ENCODE data around the gene ALK.

The ALK gene

GRCh38 chr2:29874745-29875144 is 46.6 kb downstream of the ALK start:
- H3K4me3 ChIP-seq (ENCODE audit: low read depth, low read length), result no peak overlapping the region
- no peaks in the 10 kb centered on the region for H3K36me3 ChIP-seq (ENCODE audit: control insufficient read depth, insufficient read depth, low read length)
- H3K9me3 ChIP-seq (ENCODE audit: control insufficient read depth, insufficient read depth, low read length), result no peaks in the 10 kb centered on the region
- no peak overlapping the region for H3K27ac ChIP-seq (ENCODE audit: low read depth, low read length)
- no peaks in the 10 kb centered on the region for H3K27me3 ChIP-seq (ENCODE audit: control insufficient read depth, insufficient read depth, low read length)
- no peaks in the 10 kb centered on the region for H3K4me1 ChIP-seq (ENCODE audit: control insufficient read depth, insufficient read depth, low read length)
- no peak overlapping the region for H3K9ac ChIP-seq (ENCODE audit: low read depth, low read length)

- no peak overlapping the region for H3K27ac ChIP-seq (ENCODE audit: low read depth, low read length)
- H3K4me3 ChIP-seq (ENCODE audit: low read depth, low read length), result no peak overlapping the region
- no peaks in the 10 kb centered on the region for H3K4me1 ChIP-seq (ENCODE audit: control insufficient read depth, insufficient read depth, low read length)
- H3K9me3 ChIP-seq (ENCODE audit: control insufficient read depth, insufficient read depth, low read length), result no peaks in the 10 kb centered on the region
- H3K9ac ChIP-seq (ENCODE audit: low read depth, low read length), result no peak overlapping the region
- no peaks in the 10 kb centered on the region for H3K27me3 ChIP-seq (ENCODE audit: control insufficient read depth, insufficient read depth, low read length)
- no peaks in the 10 kb centered on the region for H3K36me3 ChIP-seq (ENCODE audit: control insufficient read depth, insufficient read depth, low read length)
Measured at GRCh38 chr2:29872870-29873269, 48.5 kb downstream of the ALK start.

GRCh38 chr2:29871541-29871940 is 49.8 kb downstream of the ALK start:
- Histone ChIP-seq H3K36me3 (ENCODE audit: control insufficient read depth, insufficient read depth, low read length) (no peaks in the 10 kb centered on the region), H3K27me3 (ENCODE audit: control insufficient read depth, insufficient read depth, low read length) (no peaks in the 10 kb centered on the region), H3K9ac (ENCODE audit: low read depth, low read length) (no peak overlapping the region), H3K9me3 (ENCODE audit: control insufficient read depth, insufficient read depth, low read length) (no peaks in the 10 kb centered on the region), H3K4me1 (ENCODE audit: control insufficient read depth, insufficient read depth, low read length) (no peaks in the 10 kb centered on the region), H3K27ac (ENCODE audit: low read depth, low read length) (no peak overlapping the region), H3K4me3 (ENCODE audit: low read depth, low read length) (no peak overlapping the region)

GRCh38 chr2:29865512-29865911 is 55.9 kb downstream of the ALK start:
- H3K36me3 ChIP-seq (ENCODE audit: control insufficient read depth, insufficient read depth, low read length), result no peaks in the 10 kb centered on the region

GRCh38 chr2:29864988-29865387 is 56.4 kb downstream of the ALK start:
- Histone ChIP-seq H3K4me3 (ENCODE audit: low read depth, low read length) (no peak overlapping the region), H3K4me1 (ENCODE audit: control insufficient read depth, insufficient read depth, low read length) (no peaks in the 10 kb centered on the region), H3K9ac (ENCODE audit: low read depth, low read length) (no peak overlapping the region), H3K27ac (ENCODE audit: low read depth, low read length) (no peak overlapping the region), H3K36me3 (ENCODE audit: control insufficient read depth, insufficient read depth, low read length) (no peaks in the 10 kb centered on the region), H3K9me3 (ENCODE audit: control insufficient read depth, insufficient read depth, low read length) (no peaks in the 10 kb centered on the region), H3K27me3 (ENCODE audit: control insufficient read depth, insufficient read depth, low read length) (no peaks in the 10 kb centered on the region)

More at GRCh38 chr2:29865512-29865911, 55.9 kb downstream of the ALK start:
- no peaks in the 10 kb centered on the region for H3K27me3 ChIP-seq (ENCODE audit: control insufficient read depth, insufficient read depth, low read length)
- no peaks in the 10 kb centered on the region for H3K4me1 ChIP-seq (ENCODE audit: control insufficient read depth, insufficient read depth, low read length)
- no peak overlapping the region for H3K4me3 ChIP-seq (ENCODE audit: low read depth, low read length)
- H3K9me3 ChIP-seq (ENCODE audit: control insufficient read depth, insufficient read depth, low read length), result no peaks in the 10 kb centered on the region
- no peak overlapping the region for H3K27ac ChIP-seq (ENCODE audit: low read depth, low read length)
- H3K9ac ChIP-seq (ENCODE audit: low read depth, low read length), result no peak overlapping the region

- Histone ChIP-seq H3K27ac (ENCODE audit: low read depth, low read length) (no peak overlapping the region), H3K9ac (ENCODE audit: low read depth, low read length) (no peak overlapping the region), H3K4me3 (ENCODE audit: low read depth, low read length) (no peak overlapping the region), H3K9me3 (ENCODE audit: control insufficient read depth, insufficient read depth, low read length) (no peaks in the 10 kb centered on the region), H3K27me3 (ENCODE audit: control insufficient read depth, insufficient read depth, low read length) (no peaks in the 10 kb centered on the region), H3K4me1 (ENCODE audit: control insufficient read depth, insufficient read depth, low read length) (no peaks in the 10 kb centered on the region), H3K36me3 (ENCODE audit: control insufficient read depth, insufficient read depth, low read length) (no peaks in the 10 kb centered on the region)
Measured at GRCh38 chr2:29855924-29856639, 65.3 kb downstream of the ALK start.

GRCh38 chr2:29850794-29851193 is 70.6 kb downstream of the ALK start:
- H3K9ac ChIP-seq (ENCODE audit: low read depth, low read length), result no peak overlapping the region
- no peak overlapping the region for H3K27ac ChIP-seq (ENCODE audit: low read depth, low read length)
- no peaks in the 10 kb centered on the region for H3K9me3 ChIP-seq (ENCODE audit: control insufficient read depth, insufficient read depth, low read length)
- no peak overlapping the region for H3K4me3 ChIP-seq (ENCODE audit: low read depth, low read length)
- H3K27me3 ChIP-seq (ENCODE audit: control insufficient read depth, insufficient read depth, low read length), result no peaks in the 10 kb centered on the region
- no peaks in the 10 kb centered on the region for H3K4me1 ChIP-seq (ENCODE audit: control insufficient read depth, insufficient read depth, low read length)
- no peaks in the 10 kb centered on the region for H3K36me3 ChIP-seq (ENCODE audit: control insufficient read depth, insufficient read depth, low read length)

- Histone ChIP-seq H3K36me3 (ENCODE audit: control insufficient read depth, insufficient read depth, low read length) (no peaks in the 10 kb centered on the region), H3K4me3 (ENCODE audit: low read depth, low read length) (no peak overlapping the region), H3K9ac (ENCODE audit: low read depth, low read length) (no peak overlapping the region), H3K27me3 (ENCODE audit: control insufficient read depth, insufficient read depth, low read length) (no peaks in the 10 kb centered on the region), H3K9me3 (ENCODE audit: control insufficient read depth, insufficient read depth, low read length) (no peaks in the 10 kb centered on the region), H3K4me1 (ENCODE audit: control insufficient read depth, insufficient read depth, low read length) (no peaks in the 10 kb centered on the region), H3K27ac (ENCODE audit: low read depth, low read length) (no peak overlapping the region)
Measured at GRCh38 chr2:29848566-29849310, 72.6 kb downstream of the ALK start.

GRCh38 chr2:29847886-29848285 is 73.5 kb downstream of the ALK start:
- no peak overlapping the region for H3K27ac ChIP-seq (ENCODE audit: low read depth, low read length)
- H3K9ac ChIP-seq (ENCODE audit: low read depth, low read length), result no peak overlapping the region
- H3K27me3 ChIP-seq (ENCODE audit: control insufficient read depth, insufficient read depth, low read length), result no peaks in the 10 kb centered on the region
- H3K4me3 ChIP-seq (ENCODE audit: low read depth, low read length), result no peak overlapping the region
- H3K36me3 ChIP-seq (ENCODE audit: control insufficient read depth, insufficient read depth, low read length), result no peaks in the 10 kb centered on the region
- no peaks in the 10 kb centered on the region for H3K4me1 ChIP-seq (ENCODE audit: control insufficient read depth, insufficient read depth, low read length)
- H3K9me3 ChIP-seq (ENCODE audit: control insufficient read depth, insufficient read depth, low read length), result no peaks in the 10 kb centered on the region

- no peaks in the 10 kb centered on the region for H3K9me3 ChIP-seq (ENCODE audit: control insufficient read depth, insufficient read depth, low read length)
- no peaks in the 10 kb centered on the region; the same call in 1 of the 2 replicates for H3K27me3 ChIP-seq (ENCODE audit: control insufficient read depth, insufficient read depth, low read length)
- no peak overlapping the region for H3K27ac ChIP-seq (ENCODE audit: low read depth, low read length)
- no peaks in the 10 kb centered on the region for H3K4me1 ChIP-seq (ENCODE audit: control insufficient read depth, insufficient read depth, low read length)
- H3K9ac ChIP-seq (ENCODE audit: low read depth, low read length), result no peak overlapping the region
- H3K36me3 ChIP-seq (ENCODE audit: control insufficient read depth, insufficient read depth, low read length), result no peaks in the 10 kb centered on the region
- H3K4me3 ChIP-seq (ENCODE audit: low read depth, low read length), result no peak overlapping the region
Measured at GRCh38 chr2:29844713-29845326, 76.6 kb downstream of the ALK start.

GRCh38 chr2:29841386-29842004 is 79.9 kb downstream of the ALK start:
- no peak overlapping the region for H3K27ac ChIP-seq (ENCODE audit: low read depth, low read length)
- no peaks in the 10 kb centered on the region for H3K36me3 ChIP-seq (ENCODE audit: control insufficient read depth, insufficient read depth, low read length)
- H3K27me3 ChIP-seq (ENCODE audit: control insufficient read depth, insufficient read depth, low read length), result no peaks in the 10 kb centered on the region; the same call in 1 of the 2 replicates
- H3K4me3 ChIP-seq (ENCODE audit: low read depth, low read length), result no peak overlapping the region
- no peak overlapping the region for H3K9ac ChIP-seq (ENCODE audit: low read depth, low read length)
- no peaks in the 10 kb centered on the region for H3K9me3 ChIP-seq (ENCODE audit: control insufficient read depth, insufficient read depth, low read length)
- H3K4me1 ChIP-seq (ENCODE audit: control insufficient read depth, insufficient read depth, low read length), result no peaks in the 10 kb centered on the region

Data from HUES48 (cell line).